Muscle of back (tissue), 11 donors: ENCODE data around the gene PIMREG. TPM values are rescaled to one million over a fixed set of nuclear protein-coding genes. Genes with fewer than 3 reads are reported as not detected.

Source experiments
- DNase-seq, 3 donors: peaks; one replicate each; pipeline versions ENCODE4 v3.0.0 to v3.0.0-alpha.2; 2013
- polyA plus RNA-seq, 10 donors: library from polyadenylated mRNA; unstranded; fragments of 120-200 nt; gene quantifications; one replicate each; pipeline ENCODE4 v1.2.1, GENCODE V29; 2013; ENCODE audit not compliant: insufficient read length in 10 of 10

The PIMREG gene
- polyA plus RNA-seq, 10 donors: 8.1 to 20.9 (median 12.0) TPM

GRCh38 chr17:6460531-6461161 lies 16.4 kb downstream of the PIMREG start:
- no peak for DNase-seq

DNA sequence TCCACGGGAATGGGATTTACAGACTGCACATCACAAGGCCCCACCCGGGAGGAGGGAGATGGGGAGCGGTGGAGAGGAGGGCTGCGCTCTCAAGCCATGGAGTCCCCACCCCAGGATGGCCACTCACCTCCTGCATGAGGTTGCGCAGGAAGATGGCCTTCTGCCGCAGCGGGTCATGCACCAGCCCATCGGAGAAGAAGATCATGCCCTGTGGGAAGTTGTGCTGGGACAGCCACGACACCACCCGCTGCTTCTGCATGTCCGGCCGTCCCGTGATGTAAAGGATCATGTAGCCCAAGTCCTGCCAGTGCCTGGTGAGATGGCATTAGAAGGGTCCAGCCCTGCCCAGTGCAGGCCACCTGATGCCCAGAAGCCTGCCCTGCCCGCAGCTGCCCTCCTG lies 17.0 kb downstream of the PIMREG start:
- DNase-seq: no peak

DNA sequence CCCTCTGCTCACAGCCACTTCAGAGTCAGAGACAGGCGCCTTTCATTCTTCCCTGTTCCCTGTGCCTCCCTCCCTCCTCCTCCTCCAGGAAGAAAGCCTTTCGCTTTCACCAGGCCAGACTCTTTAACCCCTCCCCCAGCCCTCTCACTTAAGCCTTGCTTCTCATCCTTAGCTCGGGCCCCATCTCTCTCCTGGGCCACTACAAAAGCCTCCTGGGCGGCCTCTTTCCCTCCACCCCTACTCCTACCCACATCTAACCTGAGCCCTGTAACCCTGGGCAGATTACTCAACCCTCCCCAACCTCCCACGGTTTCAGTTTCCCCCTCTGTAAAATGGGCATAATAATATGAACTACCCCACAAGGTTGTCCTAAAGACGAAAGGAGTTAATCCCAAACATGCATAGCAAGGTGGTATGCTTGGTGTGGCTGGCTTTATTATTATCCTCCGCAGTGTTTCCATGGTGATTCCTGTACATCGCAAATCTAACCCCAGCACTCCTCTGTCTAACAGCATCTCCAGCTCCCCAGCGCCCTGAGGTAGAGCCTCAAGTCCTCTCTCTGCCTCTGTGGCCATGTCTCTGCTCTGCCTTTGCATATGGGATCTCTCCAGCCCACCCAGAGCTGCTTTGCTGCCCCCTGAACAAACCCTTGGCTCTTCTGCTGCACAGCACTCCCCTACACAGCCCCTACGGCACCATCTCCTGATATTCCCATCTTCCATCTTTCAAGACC lies 17.7 kb downstream of the PIMREG start:
- DNase-seq: no peak

GRCh38 chr17:6462692-6463091 lies 18.4 kb downstream of the PIMREG start:
- no peak for DNase-seq

GRCh38 chr17:6463616-6464445 lies 19.6 kb downstream of the PIMREG start:
- DNase-seq: no peak

- DNase-seq: no peak
Measured at GRCh38 chr17:6464446-6465041, 20.3 kb downstream of the PIMREG start.

DNA sequence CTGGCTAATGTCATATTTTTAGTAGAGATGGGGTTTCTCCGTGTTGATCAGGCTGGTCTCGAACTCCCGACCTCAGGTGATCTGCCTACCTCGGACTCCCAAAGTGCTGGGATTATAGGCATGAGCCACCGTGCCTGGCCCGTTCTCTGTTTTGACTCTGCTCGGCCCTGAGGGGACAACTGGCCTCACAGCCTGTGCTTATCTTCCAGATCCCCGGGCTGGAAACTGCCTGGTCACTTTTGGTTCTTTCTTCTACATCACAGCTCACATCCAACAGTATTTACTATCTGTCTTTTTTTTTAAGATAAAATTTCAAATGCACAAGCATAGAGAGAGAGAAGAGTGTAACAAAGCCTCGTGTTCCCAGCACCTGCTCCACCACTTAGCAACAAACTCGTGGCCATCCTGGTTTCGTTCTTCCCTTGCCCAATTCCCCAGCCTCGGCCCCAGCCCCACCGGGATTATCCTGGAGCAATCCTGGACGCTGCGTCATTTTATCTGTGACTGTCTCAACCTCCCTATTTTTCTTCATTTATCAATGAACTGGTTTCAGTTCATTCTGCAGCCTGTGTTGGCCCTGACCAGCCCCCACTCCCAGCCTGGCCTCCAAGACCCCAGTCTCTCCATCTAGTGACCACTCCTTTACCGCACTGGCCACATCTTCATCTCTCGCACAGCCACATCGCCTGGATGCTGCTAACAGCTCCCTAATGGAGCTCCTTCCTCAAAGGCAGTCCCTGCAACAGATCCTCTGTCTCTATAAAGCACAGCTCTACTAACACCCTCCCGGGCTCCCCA lies 21.1 kb downstream of the PIMREG start:
- no peak for DNase-seq

- no peak for DNase-seq
Measured at GRCh38 chr17:6467567-6467966, 23.3 kb downstream of the PIMREG start.

- DNase-seq: no peak
Measured at GRCh38 chr17:6468051-6468790, 24.0 kb downstream of the PIMREG start.

DNA sequence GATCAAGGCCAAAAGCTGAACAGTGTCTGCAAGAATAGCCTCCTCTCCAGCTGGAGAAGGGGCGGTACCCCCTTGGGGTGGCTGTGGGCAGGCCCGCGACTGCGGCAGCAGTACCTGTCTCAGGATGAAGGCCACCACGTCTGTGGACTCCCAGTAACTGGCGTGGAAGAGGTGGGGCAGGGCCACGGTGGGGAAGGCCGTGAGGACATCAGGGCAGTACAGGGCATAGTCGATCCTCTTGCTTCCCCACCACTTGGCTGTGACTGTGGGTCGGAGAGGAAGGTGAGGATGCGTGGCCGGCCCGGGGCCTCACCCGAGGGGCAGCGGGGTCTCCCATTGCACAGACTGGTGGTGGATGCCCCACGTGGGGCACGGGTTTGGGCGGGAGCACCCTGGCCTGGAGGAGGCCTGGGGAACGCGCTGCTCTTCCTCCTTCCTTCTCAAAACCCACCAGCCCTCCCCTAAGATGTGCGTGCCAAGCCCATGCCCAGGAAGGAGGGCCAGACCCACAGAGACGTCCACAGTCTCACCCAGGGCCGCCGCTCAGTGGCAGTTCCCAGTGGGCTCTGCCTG lies 26.0 kb downstream of the PIMREG start:
- DNase-seq: no peak

- no peak for DNase-seq
Measured at GRCh38 chr17:6470751-6471521, 26.7 kb downstream of the PIMREG start.

DNA sequence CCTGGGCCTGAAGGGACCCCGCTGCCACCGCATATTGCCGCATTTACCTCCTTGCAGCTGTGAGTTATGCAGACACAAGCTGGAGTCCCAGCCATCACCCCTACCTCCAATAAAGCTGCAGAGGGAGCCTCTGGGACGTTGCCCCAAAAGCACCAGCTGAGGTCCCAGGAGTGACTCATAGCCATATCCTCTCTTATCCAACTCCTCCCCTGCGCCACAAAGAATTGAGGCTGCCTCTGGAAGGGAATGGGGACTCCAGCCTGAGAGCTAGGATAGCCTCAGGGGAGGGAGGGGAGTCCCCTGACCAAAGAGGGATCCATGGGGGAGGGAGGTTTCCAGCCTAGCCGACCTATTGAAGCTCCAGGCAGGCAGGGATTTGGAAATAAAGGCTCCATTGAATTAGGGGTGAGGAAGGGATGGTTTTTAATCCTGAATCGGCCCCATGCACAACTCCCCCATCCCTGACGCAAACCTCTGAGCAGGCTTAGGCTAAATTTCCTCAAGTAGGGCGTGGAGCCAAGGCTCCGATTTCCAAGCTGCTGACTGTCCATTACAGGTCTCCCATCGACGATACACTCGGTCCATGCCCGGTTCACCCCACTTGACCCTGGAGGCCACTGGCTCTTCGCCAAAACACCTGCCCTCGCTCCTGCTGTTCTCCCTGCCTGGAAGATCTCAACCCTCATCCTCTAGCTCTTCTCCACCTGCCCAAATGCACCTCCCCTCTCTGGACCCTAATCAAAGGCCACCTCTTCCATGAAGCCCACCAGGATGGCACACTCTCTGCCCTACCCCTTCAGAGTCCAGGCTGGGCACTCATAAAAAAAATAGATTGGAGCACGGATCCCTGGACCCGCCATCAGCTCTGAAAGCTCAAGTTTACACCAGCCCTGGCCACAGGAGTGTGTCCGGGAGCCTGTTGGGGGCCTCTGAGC lies 27.5 kb downstream of the PIMREG start:
- no peak for DNase-seq

DNA sequence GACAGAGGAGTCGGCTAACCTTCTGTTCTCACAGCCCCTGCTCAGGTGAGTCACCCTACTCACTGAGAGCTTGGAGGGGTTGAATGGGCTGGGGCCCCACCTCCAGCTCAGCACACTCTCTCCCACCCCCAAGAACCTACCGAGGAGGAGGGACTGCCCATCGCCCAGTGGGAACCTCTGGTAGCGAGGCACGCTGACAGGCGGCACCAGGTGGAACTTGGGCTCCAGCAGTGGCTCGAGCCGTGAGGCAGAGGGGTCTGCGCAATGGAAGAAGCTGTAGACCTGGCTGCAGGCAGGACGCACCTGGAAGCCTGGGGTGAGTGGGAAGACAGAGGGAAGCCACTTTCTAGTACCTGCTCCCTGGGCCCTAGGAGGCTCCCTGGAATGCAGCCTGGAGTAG lies 28.3 kb downstream of the PIMREG start:
- no peak for DNase-seq

GRCh38 chr17:6473128-6473767 lies 29.0 kb downstream of the PIMREG start:
- DNase-seq: peak; percentile 55 to 83 (median 75)

- no peak for DNase-seq
Measured at GRCh38 chr17:6474376-6474775, 30.1 kb downstream of the PIMREG start.

DNA sequence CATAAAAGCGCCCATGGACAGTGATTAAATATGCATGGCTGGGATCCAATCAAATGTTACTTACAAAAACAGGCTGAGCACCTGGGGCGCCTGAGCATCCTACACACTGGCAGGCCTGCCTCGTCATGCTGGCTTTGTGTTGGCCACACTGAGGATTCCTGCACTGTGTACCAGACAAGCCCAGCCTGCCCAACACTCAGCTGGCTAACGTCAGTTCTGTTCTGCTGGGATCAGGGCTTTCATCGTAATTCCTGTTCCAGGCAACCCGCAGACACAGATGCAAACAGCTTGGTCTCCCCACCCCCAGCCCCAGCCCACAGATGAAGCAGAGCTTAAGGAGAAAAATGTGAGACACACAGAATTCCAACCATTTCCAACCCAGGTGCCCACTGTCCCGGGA lies 30.7 kb downstream of the PIMREG start:
- no peak for DNase-seq

DNA sequence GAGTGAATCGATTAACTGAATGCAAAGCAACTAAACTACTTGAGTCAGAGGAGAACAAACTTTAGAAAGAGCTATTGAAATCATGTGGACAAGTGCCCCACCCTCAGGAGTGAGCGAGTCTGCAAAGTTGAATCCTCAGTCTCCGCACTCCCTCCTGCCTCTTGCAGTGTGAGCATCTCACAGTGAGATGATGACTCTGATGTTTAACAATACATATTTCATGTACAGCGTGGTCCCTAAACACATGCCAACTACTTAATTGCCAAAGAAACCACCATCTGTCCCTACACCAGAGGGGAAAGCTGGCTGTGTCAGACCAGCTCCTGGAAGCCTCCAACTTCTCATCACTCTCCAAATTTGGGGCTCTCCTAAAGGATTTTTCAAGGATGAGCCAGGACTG lies 31.2 kb downstream of the PIMREG start:
- DNase-seq: no peak
